ENCODE data around the gene GRWD1.
A peak's percentile ranks its signal among the peaks of the same experiment; 100 is the strongest.

The GRWD1 gene

DNA sequence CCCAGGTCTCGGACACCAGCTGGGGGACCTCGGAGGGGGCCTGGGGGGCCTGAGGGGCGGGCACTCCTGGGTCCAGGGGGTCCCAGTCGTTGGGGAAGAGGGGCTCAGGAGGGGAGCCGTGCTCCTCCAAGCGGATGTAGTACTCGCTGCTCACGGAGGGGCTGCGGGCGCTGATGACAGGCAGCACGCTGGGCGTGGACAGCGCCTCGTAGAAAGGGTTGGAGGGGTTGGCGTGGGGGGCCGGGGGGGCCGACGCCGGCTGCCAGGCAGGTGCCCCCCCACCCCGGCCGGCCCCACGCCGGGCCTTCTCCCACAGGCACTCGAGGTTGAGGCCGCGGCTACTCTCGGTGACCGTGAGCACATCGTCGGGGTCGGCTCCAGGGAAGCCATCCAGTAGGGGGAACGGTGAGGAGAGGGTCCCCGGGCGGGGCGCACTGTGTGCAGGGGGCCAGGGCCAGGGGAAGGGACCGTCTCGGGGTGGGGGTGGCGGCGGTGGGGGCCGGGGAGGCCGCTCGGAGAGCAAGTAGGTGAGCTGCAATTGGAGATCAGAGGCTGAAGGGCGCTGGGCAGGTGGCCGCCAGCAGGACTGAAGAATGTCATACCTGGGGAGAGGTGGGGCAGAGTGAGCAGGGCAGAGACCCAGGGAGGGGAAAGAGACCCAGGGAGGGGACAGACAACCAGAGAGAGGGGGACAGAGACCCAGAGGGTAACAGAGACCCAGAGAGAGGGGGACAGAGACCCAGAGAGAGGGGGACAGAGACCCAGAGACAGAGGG is 53.7 kb downstream of the GRWD1 start:
- H4K8ac ChIP-seq (ENCODE audit: low read length) = no peak overlapping the region
- H3K9me3 ChIP-seq (ENCODE audit: control insufficient read depth, low read length) = no peaks in the 10 kb centered on the region
- 81% methylated on average over 38 of the region's 44 CpGs for WGBS
- no peak overlapping the region for H3K4me3 ChIP-seq (ENCODE audit: insufficient read depth in 1 of 2, low read depth in 1 of 2, low read length in 2 of 2)
- no peak overlapping the region for H2BK120ac ChIP-seq (ENCODE audit: low read depth, low read length)
- no peak overlapping the region for H2BK5ac ChIP-seq (ENCODE audit: low read depth, low read length, poor library complexity, severe bottlenecking)
- no peak overlapping the region for H2BK15ac ChIP-seq (ENCODE audit: low read depth, poor library complexity, severe bottlenecking)
- H3K79me1 ChIP-seq (replicated peaks; ENCODE audit: low read length, poor library complexity, severe bottlenecking) = no peaks in the 10 kb centered on the region
- no peak overlapping the region for H4K91ac ChIP-seq (ENCODE audit: low read length)
- H3K4me1 ChIP-seq (ENCODE audit: control insufficient read depth, insufficient read depth, low read depth, low read length) = peaks cover 14% of the 10 kb centered on the region
- H3K36me3 ChIP-seq (ENCODE audit: control insufficient read depth in 1 of 2, insufficient read depth in 2 of 2, low read depth in 1 of 2, low read length in 2 of 2) = no peaks in the 10 kb centered on the region
- DNase-seq = no peak
- no peak overlapping the region for H3K23ac ChIP-seq (ENCODE audit: low read length in 2 of 2)
- no peak overlapping the region for H3K4me2 ChIP-seq (ENCODE audit: low read length, poor library complexity, severe bottlenecking)
- H3K18ac ChIP-seq (ENCODE audit: low read depth in 1 of 2, low read length in 2 of 2) = no peak overlapping the region
- no peak overlapping the region for H2AFZ ChIP-seq (ENCODE audit: low read depth, low read length)
- no peak overlapping the region for H3K4ac ChIP-seq (ENCODE audit: low read depth in 1 of 2, low read length in 2 of 2)
- H2AK5ac ChIP-seq (ENCODE audit: low read length, severe bottlenecking) = no peak overlapping the region
- H2BK12ac ChIP-seq (ENCODE audit: low read length in 2 of 2) = no peak overlapping the region
- H3K9ac ChIP-seq (ENCODE audit: low read length) = no peak overlapping the region
- H3K27me3 ChIP-seq (ENCODE audit: control insufficient read depth in 1 of 2, insufficient read depth in 1 of 2, low read length in 2 of 2) = peaks cover 24 to 45% of the 10 kb centered on the region in 2 experiments
- H3K27ac ChIP-seq (ENCODE audit: low read length, poor library complexity, severe bottlenecking) = no peak overlapping the region
- no peak overlapping the region for H3K14ac ChIP-seq (ENCODE audit: low read length in 2 of 2)

GRCh38 chr19:48500830-48501493 is 55.2 kb downstream of the GRWD1 start:
- Histone ChIP-seq H2AFZ (ENCODE audit: low read depth, low read length) (no peak overlapping the region), H3K36me3 (ENCODE audit: control insufficient read depth in 1 of 2, insufficient read depth in 2 of 2, low read depth in 1 of 2, low read length in 2 of 2) (no peaks in the 10 kb centered on the region), H3K4ac (ENCODE audit: low read depth in 1 of 2, low read length in 2 of 2) (peak overlapping the region in 1 of 2 experiments; percentile 35), H3K18ac (ENCODE audit: low read depth in 1 of 2, low read length in 2 of 2) (peak overlapping the region; percentile 44 to 82), H4K91ac (ENCODE audit: low read length) (peak overlapping the region; percentile 70), H3K79me1 (replicated peaks; ENCODE audit: low read length, poor library complexity, severe bottlenecking) (no peaks in the 10 kb centered on the region), H3K4me2 (ENCODE audit: low read length, poor library complexity, severe bottlenecking) (no peak overlapping the region), H2BK120ac (ENCODE audit: low read depth, low read length) (no peak overlapping the region), H3K27me3 (ENCODE audit: control insufficient read depth in 1 of 2, insufficient read depth in 1 of 2, low read length in 2 of 2) (peaks cover 21 to 42% of the 10 kb centered on the region in 2 experiments), H4K8ac (ENCODE audit: low read length) (peak overlapping the region; percentile 74), H3K27ac (ENCODE audit: low read length, poor library complexity, severe bottlenecking) (no peak overlapping the region), H3K9ac (ENCODE audit: low read length) (no peak overlapping the region), H2BK5ac (ENCODE audit: low read depth, low read length, poor library complexity, severe bottlenecking) (no peak overlapping the region), H3K9me3 (ENCODE audit: control insufficient read depth, low read length) (no peaks in the 10 kb centered on the region), H2BK15ac (ENCODE audit: low read depth, poor library complexity, severe bottlenecking) (peak overlapping the region; percentile 26), H2AK5ac (ENCODE audit: low read length, severe bottlenecking) (no peak overlapping the region), H3K4me3 (ENCODE audit: insufficient read depth in 1 of 2, low read depth in 1 of 2, low read length in 2 of 2) (peak overlapping the region in 1 of 2 experiments; percentile 1), H2BK12ac (ENCODE audit: low read length in 2 of 2) (peak overlapping the region in 1 of 2 experiments; percentile 21), H3K23ac (ENCODE audit: low read length in 2 of 2) (peak overlapping the region in 1 of 2 experiments; percentile 89), H3K14ac (ENCODE audit: low read length in 2 of 2) (peak overlapping the region in 1 of 2 experiments; percentile 81), H3K4me1 (ENCODE audit: control insufficient read depth, insufficient read depth, low read depth, low read length) (peaks cover 14% of the 10 kb centered on the region)
- 63% methylated on average over 32 of the region's 32 CpGs for WGBS
- DNase-seq = no peak

DNA sequence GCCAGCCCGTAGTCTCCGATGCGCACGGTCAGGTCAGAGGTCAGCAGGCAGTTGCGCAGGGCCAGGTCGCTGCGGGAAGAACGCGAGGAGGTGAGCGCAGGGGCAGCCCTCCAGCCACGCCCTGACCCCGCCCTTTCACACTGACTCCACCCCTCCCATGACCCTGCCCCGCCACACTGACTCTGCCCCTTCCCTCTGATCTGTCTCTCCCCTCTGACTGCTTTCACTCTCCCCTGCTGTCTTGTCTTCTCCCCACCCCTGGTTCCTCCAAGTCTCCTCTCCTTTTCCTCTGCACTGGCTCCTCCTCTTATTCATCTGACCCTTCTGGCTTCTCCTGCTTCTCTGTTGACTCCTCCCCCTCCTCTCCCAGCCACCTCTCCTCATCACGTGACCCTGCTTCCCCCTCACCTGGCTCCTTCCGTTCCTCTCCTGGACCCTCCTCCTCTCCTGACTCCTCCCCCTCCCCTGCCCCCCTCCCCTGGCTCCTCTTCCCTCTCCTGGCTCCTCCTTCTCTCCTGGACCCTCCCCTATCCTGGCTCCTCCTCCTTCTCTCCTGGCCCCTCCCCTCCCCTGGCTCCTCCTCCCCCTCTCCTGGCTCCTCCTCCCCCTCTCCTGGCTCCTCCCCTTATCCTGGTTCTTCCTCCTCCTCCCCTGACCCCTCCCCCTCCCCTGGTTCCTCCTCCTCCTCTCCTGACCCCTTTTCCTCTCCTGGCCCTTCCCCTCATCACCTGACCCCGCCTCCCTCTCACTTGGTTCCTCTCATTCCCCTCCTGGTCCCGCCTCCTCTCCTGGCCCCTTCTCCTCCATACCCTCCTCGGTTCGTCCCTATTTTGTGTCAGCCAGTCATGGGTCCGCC is 55.9 kb downstream of the GRWD1 start:
- Histone ChIP-seq H3K79me1 (replicated peaks; ENCODE audit: low read length, poor library complexity, severe bottlenecking) (no peaks in the 10 kb centered on the region), H2AFZ (ENCODE audit: low read depth, low read length) (no peak overlapping the region), H4K8ac (ENCODE audit: low read length) (peak overlapping the region; percentile 74), H3K4me2 (ENCODE audit: low read length, poor library complexity, severe bottlenecking) (no peak overlapping the region), H3K9me3 (ENCODE audit: control insufficient read depth, low read length) (no peaks in the 10 kb centered on the region), H3K9ac (ENCODE audit: low read length) (no peak overlapping the region), H3K27me3 (ENCODE audit: control insufficient read depth in 1 of 2, insufficient read depth in 1 of 2, low read length in 2 of 2) (peaks cover 21 to 40% of the 10 kb centered on the region in 2 experiments), H2AK5ac (ENCODE audit: low read length, severe bottlenecking) (no peak overlapping the region), H3K4ac (ENCODE audit: low read depth in 1 of 2, low read length in 2 of 2) (peak overlapping the region in 1 of 2 experiments; percentile 35), H3K4me3 (ENCODE audit: insufficient read depth in 1 of 2, low read depth in 1 of 2, low read length in 2 of 2) (no peak overlapping the region), H3K23ac (ENCODE audit: low read length in 2 of 2) (peak overlapping the region in 1 of 2 experiments; percentile 89), H3K18ac (ENCODE audit: low read depth in 1 of 2, low read length in 2 of 2) (peak overlapping the region; percentile 44 to 82), H3K36me3 (ENCODE audit: control insufficient read depth in 1 of 2, insufficient read depth in 2 of 2, low read depth in 1 of 2, low read length in 2 of 2) (no peaks in the 10 kb centered on the region), H2BK120ac (ENCODE audit: low read depth, low read length) (no peak overlapping the region), H4K91ac (ENCODE audit: low read length) (peak overlapping the region; percentile 70), H2BK5ac (ENCODE audit: low read depth, low read length, poor library complexity, severe bottlenecking) (no peak overlapping the region), H2BK12ac (ENCODE audit: low read length in 2 of 2) (peak overlapping the region in 1 of 2 experiments; percentile 21), H3K4me1 (ENCODE audit: control insufficient read depth, insufficient read depth, low read depth, low read length) (peaks cover 14% of the 10 kb centered on the region), H3K14ac (ENCODE audit: low read length in 2 of 2) (peak overlapping the region in 1 of 2 experiments; percentile 19), H3K27ac (ENCODE audit: low read length, poor library complexity, severe bottlenecking) (no peak overlapping the region), H2BK15ac (ENCODE audit: low read depth, poor library complexity, severe bottlenecking) (peak overlapping the region; percentile 26)
- DNase-seq = peak; percentile 68
- WGBS = 6% methylated on average over 20 of the region's 20 CpGs

Measured in mesenchymal stem cell (in vitro differentiated cells and primary cell).